Lower leg skin (tissue), 3 donors: ENCODE data around the gene SIX6.

Source experiments
- CTCF ChIP-seq, 3 donors: fragments of 450-650 bp; IDR thresholded peaks; one replicate each; pipeline ENCODE4 v1.5.1; 2016; ENCODE audit warnings: antibody characterized with exemption in 3 of 3, mild to moderate bottlenecking in 3 of 3, moderate library complexity in 2 of 3
- POLR2A ChIP-seq, 2 donors: fragments of 450-650 bp; IDR thresholded peaks; one replicate each; pipeline ENCODE4 v1.6.1; 2016 to 2017; ENCODE audit warnings: antibody characterized with exemption in 2 of 2, mild to moderate bottlenecking in 1 of 2, moderate library complexity in 1 of 2

- TF ChIP-seq CTCF (IDR thresholded peaks at IDR 0.05) (no peak), POLR2A (IDR thresholded peaks at IDR 0.05) (no peak)
These were observed 6.4 kb upstream of the SIX6 start for GRCh38 chr14:60502541-60502940.
